Activated CD4-positive, alpha-beta T cell treated with anti-CD3 and anti-CD28 coated beads, Interleukin-2, amount 50 U/mL, for 16 hours (primary cell): ENCODE results near the gene KCNQ1.

ENCODE experiments used
- DNase-seq: peaks from one replicate; pipeline ENCODE4 v3.0.0-alpha.2; 2020

Gene KCNQ1

DNA sequence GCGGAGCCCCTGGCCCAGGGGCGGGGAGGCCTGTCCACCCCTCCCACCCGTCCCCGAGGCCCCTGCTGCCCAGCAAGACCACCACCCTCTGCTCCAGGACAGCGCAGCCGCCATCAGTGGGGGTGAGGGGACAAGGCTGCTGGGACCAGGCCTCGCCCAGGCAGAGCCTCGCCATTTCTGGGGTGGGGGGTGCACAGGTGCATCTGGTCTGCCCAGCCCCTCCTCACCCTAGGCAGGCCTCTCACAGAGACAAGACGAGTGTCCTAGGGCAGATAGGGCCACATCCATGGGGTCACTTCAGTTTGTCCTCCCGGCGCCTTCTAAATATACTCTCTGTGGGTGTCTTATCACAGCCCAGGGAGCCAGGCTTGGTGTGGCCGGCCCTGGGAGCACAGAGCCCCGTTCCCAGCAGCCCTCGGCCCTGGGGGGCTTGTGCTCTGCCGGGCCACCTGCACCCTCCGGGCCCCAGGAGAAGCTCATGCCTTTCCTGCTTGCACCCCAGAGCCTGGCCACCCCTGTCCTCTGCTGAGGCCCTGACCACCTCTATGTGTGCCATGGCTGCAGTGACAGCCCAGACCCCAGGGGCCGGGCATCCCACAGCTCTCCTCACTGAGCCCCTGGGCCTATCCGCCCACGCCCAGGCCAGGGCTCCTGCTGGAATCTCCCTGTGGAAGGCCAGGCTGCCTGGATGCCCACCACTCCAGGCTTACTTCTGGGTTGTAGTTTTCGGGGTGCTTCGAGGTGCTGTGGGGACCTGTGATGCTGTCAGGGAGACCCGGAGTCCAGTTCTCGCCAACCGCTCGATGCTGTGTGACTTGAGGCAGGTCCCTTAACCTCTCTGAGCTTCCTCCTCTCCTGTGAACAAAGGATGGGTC, 70.8 kb downstream of the KCNQ1 start:
- no peak for DNase-seq

DNA sequence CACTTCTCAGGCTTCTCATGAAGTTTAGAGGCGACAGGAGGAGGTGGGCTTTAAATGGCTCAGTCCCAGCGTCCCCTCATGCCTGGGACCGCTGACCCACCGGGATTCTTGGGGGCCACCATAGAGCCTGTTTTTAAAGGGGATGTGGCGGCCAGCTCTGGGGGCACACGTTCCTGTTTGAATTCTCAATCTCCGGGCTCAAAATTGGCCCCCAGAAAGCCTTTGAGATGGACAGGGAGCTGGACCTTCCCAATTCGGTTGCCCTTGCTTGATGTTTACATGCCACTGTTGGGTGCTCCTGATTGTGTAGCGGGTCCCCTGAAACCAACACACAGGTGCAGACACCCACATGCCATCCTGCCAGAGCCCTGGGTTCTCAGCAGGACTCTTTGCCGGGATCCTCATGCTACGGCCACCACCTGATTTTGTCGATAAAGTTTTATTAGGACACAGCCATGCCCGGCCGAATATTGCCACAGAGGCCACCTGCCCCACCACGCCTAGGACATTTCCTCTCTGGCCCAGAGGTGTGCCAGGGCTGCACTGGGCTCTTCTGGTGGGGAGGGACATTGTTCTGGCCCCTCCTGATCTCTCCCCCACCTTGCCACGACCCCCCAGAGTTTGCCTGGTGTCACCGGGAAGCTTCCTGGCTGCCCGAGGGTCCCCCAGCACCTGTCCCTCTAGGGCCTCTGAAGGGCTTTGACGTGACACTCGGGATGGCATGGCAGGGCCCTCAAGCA, 71.6 kb downstream of the KCNQ1 start:
- DNase-seq, result no peak

DNA sequence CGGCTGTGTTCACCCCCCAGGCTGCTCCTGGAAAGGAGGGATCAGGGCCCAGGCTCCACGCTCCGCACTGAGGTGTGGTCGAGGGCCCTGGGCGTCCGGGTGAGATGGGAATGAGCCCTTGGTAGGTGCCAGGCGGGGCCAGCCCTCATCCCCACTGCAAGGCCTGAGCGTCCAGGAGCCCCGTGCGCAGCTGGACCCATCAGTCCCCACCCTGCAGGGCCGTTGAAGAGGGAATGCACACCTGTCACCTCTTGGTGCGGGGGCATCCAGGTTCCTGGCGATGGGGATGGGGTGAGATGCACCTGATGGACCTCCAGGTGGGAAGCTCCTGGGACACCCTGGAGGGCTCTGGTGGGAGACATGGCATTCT, 72.2 kb downstream of the KCNQ1 start:
- no peak for DNase-seq

DNA sequence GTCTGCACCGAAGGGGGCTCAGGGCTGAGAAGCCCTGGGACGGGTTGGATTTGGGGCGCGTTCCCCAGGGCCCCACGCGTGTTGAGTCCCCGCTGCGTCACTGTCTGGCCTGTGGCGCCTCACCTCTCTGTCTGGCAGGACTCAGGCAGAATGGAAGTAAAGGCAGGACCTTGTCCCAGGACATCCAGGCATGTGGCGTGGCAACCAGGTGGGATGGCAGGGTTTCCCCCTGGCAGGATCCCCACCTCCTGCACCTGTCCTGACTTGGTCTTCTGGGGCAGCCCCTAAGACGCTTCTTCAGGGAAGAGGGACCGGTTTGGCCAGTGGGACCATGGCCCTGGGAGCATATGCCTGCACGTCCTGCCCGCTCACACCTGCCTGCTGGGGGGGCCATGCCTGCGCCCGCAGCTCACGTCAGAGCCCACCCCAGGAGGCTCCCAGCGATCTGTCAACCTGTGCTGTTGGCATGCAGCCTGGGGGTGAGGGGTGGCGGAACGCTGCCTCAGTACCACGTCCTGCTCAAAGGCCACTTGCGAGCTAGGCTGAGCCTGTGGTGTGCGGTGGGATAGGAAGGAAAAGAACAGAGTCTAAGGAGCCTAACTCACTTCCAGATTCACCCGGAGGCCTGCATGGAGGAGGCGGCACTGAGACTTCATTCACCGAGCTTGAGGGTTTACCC, 72.7 kb downstream of the KCNQ1 start:
- DNase-seq, result no peak

DNA sequence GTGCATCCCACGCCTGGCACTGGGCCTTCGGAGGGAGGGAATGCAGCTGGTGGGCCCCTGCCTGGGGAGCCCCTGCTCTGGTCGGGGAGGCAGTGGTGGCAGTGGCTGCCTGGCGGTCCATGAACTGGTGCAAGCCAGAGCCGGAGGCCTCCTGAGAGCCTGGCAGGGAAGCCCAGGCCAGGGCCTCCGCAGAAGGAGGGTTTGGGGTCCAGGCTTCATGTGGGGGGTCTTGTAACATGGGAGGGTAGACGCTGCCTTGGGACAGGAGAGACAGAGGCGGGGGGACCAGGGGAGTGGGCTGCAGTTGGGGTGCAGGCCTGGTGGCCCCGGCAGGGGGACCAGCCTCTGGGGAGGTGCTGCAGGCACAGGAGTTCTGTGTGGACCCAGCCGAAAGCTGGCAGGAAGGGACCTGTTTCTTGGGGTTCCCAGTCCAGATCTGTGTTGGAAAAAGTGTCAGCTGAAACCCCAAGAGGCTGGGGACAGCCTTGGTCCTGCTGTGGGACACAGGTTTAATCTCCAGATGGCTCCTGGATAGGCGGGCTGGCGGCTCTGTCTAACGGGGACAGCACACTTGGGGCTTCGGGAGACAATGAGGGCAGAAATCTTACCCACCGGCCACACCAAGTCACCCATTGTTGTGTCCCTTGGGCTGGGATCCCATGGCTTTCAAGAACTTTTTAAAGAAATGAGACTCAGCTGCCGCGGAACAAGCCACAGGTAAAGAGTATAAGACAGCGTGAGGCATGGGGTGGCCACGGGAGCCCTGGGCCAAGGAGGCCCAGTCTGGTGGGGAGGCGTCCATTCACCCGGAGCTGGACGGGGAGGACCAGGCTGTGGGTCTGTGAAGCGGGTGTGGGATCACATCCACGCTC, 73.5 kb downstream of the KCNQ1 start:
- DNase-seq, result no peak

DNA sequence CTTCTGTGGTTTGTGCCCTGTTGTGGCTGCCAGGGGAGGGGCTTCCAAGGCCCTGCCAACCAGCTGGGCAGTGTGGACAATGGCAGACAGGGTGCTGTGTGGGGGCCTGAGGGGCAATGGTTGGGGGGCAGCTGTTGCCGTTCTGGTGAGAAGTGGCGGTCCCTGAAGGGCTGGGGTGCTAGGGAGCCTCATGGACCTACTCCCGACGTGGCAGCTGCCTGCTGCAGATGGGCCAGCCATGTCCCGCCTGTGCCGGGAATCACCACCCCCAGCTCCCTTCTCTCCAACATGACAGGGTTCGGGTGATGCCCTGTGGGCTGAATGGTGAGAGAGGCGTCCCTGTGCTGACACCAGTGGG, 74.2 kb downstream of the KCNQ1 start:
- DNase-seq, result no peak

DNA sequence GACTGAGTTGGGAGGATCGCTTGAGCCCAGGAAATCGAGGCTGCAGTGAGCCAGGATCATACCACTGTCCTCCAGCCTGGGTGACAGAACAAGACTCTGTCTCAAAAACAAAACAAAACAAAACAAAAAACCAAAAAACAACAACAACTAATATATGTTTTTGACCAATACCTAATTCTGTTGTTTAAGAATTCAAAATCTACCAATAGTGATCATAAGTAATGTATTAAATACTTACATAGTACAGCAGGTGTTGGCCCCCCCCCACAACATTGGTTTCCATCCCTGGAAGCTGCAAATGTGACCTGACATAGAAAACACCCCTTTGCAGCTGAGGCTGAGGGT, 74.7 kb downstream of the KCNQ1 start:
- DNase-seq, result no peak

DNA sequence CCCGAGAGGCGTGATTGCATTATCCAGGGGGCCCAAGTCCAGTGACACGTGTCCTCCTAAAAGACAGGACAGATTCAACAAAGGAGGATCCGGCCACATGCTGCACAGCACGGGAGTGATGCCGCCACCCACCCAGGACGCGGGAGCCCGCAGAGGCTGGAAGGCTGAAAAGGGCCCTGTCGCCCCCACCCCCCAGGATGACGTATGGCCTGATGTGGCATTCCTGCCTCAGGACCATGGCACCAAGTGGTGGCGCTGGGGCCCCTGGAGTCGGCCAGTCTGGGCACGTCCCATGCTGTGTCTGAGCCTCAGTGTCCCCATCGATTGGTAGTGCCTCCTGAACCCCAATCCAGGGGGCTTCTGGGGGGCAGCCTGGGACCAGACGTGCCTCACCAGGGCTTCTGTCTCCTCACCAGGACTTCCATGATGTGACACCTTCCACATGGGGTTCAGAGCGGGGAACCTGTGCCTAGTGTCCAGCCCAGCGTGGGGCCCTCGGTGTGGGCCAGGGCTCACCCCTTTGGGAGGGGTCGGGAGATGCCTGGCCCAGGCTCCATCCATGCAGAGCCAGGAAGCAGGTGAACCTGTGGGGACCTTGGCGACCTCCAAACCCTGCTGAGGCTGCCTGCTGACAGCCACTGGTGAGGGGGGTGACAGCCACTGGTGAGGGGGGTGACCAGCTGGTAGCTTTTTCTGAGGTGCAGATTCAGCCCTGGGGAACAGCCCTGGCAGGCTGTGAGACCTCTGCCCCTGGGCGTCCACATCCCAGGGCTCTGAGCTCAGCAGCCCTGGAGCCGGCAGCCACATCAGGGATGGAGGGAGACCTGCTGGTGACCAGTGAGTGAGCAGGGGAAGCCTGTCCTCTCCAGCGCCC, 75.3 kb downstream of the KCNQ1 start:
- DNase-seq, result no peak

DNA sequence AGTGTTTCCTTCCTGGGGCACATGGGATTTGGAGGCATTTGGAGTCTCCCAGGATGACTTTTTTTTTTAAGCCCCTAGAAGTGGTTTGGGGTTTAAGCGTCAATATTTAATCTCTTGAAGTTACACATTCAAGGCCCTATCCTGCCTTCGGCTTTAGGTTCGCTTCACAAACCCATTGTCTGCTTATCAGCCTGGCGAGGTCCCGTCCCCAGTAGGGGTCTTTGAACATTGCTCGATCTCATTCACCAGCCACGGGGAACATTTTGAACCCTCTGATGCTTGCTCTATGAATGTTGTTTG, 75.9 kb downstream of the KCNQ1 start:
- no peak for DNase-seq

DNA sequence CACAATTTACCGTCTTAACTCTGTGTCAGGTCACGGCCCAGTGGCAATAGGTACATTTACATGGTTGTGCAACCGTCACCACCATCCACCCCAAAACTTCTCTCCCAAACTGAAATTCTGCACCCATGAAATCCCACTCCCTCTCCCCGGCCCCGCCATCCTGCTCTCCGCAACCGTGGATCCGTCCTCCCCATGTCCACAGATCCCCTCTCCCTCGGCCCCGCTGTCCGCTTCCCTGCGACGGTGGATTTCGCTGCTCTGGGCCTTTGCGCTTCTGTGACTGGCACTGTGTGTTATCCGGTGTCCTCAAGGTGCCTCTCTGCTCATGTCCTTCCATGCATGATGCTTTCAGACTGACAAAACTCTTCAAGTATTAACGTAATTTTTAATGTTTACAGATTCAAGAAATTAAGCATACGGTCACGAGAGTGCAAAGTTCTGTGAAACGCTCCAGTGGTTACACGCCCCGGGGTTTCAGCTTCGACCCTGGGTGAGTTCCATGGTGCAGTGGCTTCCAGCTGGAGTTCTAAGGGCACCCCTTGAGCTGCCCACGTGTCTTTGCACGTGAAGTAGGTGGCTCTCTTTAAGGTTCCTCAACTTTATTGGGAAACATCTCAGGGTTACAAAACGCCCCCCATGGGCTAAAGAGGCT, 76.4 kb downstream of the KCNQ1 start:
- no peak for DNase-seq

DNA sequence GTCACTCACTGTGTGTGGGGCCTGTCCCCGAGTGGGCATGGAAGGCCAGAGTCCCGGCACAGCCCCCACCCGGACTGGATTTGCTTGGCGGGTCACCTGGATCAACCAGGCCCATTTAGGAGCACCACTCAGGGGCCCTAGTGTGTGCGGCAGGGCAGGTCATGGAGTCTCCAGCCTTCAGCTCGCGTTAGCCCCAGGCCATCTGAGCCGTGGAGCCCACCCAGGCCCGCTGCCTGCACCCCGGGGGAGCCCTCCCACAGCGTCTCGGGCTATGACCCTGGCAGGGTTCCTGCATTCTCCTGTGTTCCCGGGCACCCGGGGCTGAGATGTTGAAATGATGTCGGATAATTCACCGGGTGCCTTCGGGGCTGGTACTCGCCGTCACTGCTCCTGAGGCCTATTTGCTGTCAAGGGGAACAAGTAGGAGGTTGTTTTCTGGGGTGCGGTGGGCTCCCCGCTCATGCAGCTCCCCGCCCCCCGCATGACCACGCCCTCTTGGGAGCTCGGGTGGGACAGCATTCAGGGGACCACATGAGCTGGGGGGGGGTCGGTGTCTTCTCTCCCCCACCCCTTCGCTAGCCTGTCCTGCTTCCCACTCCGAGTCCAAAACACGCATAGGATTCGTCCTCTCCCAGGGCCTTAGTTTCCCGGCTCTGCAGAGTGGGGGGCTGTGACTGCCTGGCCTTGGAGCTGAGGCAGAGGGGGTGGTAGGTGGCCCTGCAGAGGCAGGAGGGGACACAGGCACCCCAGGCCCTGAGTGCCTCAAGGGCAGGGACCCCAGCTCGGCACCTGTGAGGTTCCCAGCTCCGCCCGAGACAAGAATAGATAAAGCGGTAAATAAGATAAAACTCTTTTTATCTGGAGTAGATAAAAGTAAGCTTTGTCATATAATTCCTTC, 77.2 kb downstream of the KCNQ1 start:
- DNase-seq, result no peak

DNA sequence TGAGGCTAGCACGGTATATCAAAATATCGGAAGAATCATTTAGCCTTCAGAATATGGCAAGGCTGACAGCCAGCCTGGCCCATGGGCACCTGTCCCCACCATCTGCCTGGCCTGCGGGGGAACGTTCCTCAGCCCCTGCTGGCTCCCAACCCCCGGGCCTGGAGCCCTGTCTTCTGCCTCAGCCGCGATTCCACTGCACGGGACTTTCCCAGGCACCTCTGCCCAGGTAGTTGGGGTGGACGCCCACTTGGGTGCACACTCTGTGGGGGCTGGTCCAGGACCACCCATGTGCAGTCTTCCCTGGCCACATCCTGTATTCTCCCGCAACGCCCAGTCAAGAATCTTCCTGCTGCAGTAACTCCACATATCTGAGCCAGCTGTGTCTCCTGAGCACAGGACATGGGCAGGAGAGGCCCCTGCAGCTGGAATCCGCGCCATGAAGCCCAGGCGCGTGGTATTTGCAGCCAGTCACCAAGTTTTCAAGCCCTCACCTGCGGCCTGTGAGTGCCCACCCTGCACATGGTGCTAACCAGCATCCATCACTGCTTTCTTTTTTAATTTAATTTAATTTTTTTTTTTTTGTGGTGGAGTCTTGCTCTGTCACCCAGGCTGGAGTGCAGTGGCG, 77.9 kb downstream of the KCNQ1 start:
- DNase-seq, result no peak

DNA sequence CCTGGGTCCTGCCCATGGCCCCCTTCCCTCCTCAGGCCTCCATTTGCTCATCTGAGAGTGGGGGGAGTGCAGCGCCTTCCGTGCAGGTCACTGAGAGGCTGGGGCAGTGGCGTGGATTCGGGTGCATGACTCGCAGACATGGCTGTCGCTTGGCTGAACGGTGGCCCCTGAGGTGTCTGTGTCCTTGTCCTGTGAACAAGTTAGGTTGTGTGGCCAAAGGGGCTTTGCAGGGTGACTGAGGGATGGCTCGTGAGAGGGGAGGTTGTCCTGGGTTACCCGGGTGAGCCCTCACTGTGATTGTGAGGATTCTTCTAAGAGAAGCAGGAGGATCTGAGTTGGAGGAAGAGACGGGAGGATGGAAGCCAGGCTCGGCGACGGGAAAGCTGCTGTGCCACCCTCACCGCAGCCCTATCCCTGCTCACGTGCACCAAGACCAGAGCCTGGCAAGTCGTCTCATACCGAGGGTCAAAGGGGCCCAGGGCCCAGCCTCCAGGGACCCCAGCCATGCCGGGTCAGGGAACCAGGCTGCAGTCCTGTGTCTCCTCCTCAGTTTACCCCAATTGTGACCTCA, 79.1 kb downstream of the KCNQ1 start:
- DNase-seq, result no peak

DNA sequence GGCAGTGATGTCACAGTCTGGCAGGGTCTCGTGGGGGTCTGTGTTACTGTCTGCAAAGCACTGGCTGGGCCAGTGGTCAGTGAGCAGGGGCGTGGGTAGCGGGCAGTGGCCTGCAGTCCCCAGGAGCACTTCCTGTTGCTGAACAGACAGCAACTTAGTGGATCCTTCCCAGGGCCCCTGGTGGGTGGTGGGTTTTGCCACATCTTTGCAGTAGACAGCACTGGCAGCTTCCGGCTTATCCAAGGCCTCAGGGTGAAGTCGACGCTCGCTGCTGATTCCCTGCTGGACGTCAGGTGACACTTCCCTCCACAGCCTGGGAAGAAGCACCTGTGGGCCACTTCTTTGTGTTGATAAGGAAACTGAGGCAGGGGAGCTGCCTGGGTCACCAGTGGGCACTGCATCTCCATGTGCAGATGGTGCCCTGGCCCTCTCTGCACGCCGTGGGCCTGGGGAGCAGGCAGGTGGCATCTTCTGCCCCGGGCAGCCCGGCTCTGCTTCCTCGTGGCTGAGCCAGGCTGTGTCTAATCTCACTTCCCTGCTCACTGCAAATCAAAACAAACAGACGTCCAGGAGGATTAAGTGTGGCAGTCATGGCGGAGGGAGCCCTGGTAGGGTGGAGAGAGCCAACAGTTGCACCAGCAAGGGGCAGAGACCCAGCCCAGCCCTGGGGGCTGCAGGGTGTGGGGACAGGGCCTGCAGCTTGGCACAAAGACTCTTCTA, 79.8 kb downstream of the KCNQ1 start:
- DNase-seq, result no peak

DNA sequence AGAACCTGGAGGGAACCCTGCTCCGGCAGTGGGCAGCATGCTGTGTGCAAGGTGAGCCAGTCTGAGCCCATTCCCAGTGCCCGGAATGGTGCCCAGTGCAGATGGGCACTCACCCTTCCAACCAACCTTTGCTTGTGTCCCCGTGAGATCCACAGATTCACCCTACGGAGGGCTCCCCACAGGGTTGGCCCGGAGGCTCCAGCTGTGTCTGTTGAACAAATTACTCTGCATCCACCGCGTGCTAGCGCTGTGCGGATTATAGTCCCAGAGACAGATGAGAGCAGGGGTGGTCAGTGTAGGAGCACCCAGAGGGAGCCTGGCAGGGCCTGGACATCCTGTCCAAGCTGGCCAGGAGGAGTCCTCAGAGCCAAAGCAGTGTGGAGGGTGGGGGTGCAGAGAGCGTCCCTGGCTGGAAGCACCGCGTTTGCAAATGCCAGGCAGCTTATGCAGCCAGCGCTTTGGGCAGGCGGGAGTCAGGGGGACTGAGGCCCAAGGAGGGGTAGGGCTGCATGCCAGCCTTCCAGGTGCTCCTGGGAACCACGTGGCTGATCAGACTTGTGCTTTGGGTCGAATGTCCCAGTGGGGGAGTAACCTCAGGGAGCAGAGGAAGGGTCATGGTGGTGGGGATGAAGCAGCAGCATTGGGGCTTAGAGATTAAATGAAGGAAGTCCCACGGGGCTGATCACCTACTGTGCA, 80.5 kb downstream of the KCNQ1 start:
- no peak for DNase-seq

DNA sequence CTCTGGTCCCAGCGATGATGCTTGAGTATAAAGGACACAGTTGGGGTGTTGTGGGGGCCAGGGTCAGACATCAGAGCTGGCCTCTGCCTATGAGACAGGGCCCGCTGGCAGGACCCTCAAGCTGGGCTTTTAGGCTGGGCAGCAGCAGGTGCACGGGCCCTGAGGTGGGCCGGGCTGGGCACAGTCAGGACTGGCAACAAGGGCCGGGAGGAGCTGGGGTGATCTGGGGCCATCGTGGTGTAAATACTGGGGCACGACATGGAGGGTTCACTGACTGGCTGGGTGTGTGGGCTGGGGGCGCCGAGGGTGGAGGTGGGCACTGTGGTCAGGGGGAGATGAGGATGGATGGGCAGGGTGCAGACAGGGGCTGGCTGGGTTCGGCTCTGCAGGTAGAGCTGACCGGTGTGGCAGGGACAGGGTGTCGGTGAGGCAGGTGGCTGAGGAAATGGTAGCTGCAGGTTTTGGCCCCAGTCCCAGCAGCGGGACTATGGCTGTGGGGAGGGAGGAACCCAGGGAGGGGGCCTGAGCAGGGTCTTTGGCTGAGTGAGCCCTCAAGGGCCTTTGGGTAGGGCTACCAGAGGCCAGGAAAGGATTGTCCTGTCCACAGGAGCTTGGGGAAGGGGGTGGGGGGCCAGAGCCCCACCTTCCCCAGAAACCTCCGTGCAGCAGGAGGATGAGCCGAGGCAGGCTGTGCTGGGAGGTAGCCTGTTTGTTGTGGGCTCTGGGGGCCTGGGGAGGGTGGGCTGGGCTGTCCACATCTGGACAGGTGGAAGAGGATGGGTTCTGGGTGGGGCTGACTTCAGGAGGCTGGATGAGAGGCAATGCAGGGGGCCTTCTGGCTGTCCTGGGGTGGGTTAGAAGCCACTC, 81.4 kb downstream of the KCNQ1 start:
- DNase-seq, result no peak

DNA sequence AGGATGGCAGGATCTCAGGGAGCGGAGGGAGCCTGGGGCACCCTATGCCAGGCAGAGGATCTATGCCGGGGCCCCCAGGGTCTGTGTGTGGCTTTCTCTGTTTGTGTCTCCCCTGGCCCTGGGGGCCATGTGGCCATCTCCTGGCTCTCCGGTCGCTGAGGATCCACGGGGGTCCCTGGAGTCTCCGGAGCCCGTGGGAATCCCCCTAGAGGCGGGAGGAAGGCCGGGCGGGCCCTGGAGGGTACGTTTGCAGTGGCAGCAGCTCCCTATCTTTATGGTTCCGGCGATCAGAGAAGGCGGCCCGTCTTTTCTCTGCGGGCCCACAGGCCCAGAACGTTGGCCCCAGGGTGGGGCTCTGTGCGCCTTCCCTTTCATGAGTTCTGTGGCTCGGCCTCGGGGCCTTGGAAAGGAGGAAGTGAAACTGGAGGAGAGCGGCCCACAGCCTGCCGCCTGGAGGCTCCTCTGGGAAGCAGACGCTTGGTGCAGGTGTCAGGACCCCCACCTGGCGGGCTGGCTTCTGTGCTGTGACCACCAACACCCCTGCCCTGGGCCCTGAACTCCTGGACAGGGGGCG, 82.1 kb downstream of the KCNQ1 start:
- DNase-seq, result no peak
